BJ (cell line): ENCODE results near the gene LLGL1. TPM values are rescaled to one million over a fixed set of nuclear protein-coding genes. Genes with fewer than 3 reads are reported as not detected.

Source experiments
- CTCF ChIA-PET: fragments of 350-600 bp; formaldehyde crosslinking; extraction: SDS; loops from one replicate; lab custom pipeline; 2021; ENCODE audit warnings: antibody characterized with exemption, inconsistent platforms; lab: Yijun Ruan, JAX
- POLR2A ChIA-PET: fragments of 300-600 bp; sonication (Branson Sonifier 250); formaldehyde crosslinking; extraction: SDS; loops from one replicate; lab custom pipeline; 2021; ENCODE audit warnings: antibody characterized with exemption; lab: Charles Lee
- DNase-seq: peaks from one replicate; pipeline ENCODE4 v3.0.0-alpha.2; 2011; ENCODE audit warnings: low read depth
- H3K27me3 ChIP-seq: 2 replicates; pipeline ENCODE4 v1.6.0; 2011; ENCODE audit warnings: low read length; ENCODE audit not compliant: control insufficient read depth, insufficient read depth
- H3K36me3 ChIP-seq: 2 replicates; pipeline ENCODE4 v1.5.1; 2011; ENCODE audit warnings: low read length; ENCODE audit not compliant: control insufficient read depth, insufficient read depth
- H3K4me3 ChIP-seq: 2 replicates; pipeline ENCODE4 v1.5.1; 2011; ENCODE audit warnings: low read depth, mild to moderate bottlenecking, control low read depth, low read length
- polyA plus RNA-seq: library from polyadenylated mRNA; depleted of rRNA; stranded (reverse); fragments of >200 nt; gene quantifications from 2 replicates; pipeline ENCODE4 v1.2.3, GENCODE V29; 2011
- TF ChIP-seq, protein P1 (sequence below): IDR thresholded peaks from 2 replicates; pipeline ENCODE4 v1.5.1; 2011; ENCODE audit warnings: low read depth, mild to moderate bottlenecking, control low read depth, inconsistent platforms, low read length, moderate library complexity; ENCODE audit not compliant: insufficient read depth

LLGL1 gene
- polyA plus RNA-seq, 1 experiment, result 38.9 TPM

DNA sequence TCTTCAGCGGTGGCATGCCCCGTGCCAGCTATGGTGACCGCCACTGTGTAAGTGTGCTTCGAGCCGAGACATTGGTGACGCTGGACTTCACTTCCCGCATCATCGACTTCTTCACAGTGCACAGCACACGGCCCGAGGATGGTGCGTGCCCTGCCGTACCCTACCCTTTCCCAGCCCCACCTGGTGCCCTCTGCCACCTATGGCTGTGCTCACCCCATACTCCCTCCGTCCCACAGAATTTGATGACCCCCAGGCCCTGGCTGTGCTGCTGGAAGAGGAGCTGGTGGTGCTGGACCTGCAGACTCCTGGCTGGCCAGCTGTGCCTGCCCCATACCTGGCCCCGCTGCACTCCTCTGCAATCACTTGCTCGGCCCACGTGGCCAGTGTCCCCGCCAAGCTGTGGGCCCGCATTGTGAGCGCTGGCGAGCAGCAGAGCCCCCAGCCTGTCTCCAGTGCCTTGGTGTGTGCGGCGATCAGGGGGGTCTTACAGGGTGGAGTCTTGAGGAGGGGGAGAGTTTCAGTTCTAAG is 9.5 kb downstream of the LLGL1 start:
- CTCF ChIA-PET, result interaction anchor here (1.1 kb wide), 1 partner anchor 33 kb away, joined by 3 read pairs; no protein-coding TSS in a partner anchor

DNA sequence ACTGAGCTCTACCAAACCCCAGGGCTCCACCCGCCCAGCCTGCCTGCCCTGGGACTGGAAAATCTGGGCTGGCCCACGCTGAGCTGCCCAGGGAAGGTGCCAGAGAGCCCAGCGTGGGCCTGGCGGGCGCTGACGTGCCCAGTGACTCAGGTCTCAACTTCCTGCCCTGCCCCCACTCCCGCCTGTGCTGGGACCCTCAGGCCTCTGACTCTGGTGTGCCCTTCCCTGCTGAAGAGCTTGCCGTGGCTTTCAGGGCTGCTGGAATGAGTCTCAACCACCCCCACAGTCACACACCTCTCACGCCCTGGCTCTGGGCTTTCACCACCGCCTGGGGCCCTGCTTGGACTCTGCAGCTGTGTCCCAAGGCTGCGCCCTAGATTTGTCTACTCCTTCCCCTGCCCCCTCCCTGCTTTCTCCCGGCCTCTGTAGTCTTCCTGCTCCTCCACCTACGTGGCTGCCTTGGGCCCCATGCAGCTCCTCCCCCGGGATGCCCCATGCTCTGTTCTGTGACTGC is 10.4 kb downstream of the LLGL1 start:
- H3K27me3 ChIP-seq, result no peaks in the 10 kb centered on the region
- H3K4me3 ChIP-seq, result no peak overlapping the region
- ChIA-PET CTCF (interaction anchor here (1.0 to 1.1 kb wide), 2 partner anchors 13 to 32 kb away, joined by 3 to 4 read pairs; no protein-coding TSS in a partner anchor), POLR2A (no interaction called here)
- peaks cover 35% of the 10 kb centered on the region for H3K36me3 ChIP-seq
- TF ChIP-seq, protein P1, sequence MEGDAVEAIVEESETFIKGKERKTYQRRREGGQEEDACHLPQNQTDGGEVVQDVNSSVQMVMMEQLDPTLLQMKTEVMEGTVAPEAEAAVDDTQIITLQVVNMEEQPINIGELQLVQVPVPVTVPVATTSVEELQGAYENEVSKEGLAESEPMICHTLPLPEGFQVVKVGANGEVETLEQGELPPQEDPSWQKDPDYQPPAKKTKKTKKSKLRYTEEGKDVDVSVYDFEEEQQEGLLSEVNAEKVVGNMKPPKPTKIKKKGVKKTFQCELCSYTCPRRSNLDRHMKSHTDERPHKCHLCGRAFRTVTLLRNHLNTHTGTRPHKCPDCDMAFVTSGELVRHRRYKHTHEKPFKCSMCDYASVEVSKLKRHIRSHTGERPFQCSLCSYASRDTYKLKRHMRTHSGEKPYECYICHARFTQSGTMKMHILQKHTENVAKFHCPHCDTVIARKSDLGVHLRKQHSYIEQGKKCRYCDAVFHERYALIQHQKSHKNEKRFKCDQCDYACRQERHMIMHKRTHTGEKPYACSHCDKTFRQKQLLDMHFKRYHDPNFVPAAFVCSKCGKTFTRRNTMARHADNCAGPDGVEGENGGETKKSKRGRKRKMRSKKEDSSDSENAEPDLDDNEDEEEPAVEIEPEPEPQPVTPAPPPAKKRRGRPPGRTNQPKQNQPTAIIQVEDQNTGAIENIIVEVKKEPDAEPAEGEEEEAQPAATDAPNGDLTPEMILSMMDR, result no peak
- DNase-seq, result no peak

More for the DNA sequence above, 9.5 kb downstream of the LLGL1 start:
- DNase-seq, result no peak
- TF ChIP-seq, protein P1, result no peak
- no peak overlapping the region for H3K4me3 ChIP-seq
- POLR2A ChIA-PET, result no interaction called here
- no peaks in the 10 kb centered on the region for H3K27me3 ChIP-seq
- peaks cover 29% of the 10 kb centered on the region for H3K36me3 ChIP-seq

DNA sequence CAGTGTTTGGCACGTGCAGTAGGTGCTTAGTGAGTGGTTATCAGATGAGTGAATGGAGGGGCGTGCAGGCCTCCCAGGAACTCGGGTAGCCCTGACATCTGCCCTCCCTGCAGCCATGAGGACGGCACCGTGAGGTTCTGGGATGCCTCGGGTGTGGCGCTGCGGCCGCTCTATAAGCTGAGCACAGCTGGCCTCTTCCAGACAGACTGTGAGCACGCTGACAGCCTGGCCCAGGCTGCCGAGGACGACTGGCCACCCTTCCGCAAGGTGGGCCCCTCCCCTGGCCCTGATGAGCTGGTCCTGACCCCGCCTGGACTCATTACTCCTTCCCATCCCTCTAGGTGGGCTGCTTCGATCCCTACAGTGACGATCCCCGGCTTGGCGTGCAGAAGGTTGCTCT is 11.1 kb downstream of the LLGL1 start:
- Histone ChIP-seq H3K4me3 (no peak overlapping the region), H3K36me3 (peaks cover 40% of the 10 kb centered on the region), H3K27me3 (no peaks in the 10 kb centered on the region)
- ChIA-PET POLR2A (no interaction called here), CTCF (interaction anchor here (1.0 kb wide), 1 partner anchor 12 kb away, joined by 4 read pairs; no protein-coding TSS in a partner anchor)
- TF ChIP-seq, protein P1, result no peak
- DNase-seq, result no peak

DNA sequence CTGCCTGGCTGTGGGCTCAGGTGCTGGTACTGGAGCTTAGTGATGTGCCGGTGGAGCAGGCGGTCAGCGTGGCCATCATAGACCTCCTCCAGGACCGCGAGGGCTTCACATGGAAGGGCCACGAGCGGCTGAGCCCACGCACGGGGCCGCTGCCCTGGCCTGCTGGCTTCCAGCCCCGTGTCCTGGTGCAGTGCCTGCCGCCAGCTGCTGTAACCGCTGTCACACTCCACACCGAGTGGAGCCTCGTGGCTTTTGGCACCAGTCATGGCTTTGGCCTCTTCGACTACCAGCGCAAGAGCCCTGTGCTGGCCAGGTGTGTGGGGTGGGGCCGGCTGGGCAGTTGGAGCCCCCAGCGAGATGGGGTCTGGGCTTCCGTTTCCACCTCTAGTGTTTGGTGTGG is 12.0 kb downstream of the LLGL1 start:
- peaks cover 43% of the 10 kb centered on the region for H3K36me3 ChIP-seq
- TF ChIP-seq, protein P1, result no peak

DNA sequence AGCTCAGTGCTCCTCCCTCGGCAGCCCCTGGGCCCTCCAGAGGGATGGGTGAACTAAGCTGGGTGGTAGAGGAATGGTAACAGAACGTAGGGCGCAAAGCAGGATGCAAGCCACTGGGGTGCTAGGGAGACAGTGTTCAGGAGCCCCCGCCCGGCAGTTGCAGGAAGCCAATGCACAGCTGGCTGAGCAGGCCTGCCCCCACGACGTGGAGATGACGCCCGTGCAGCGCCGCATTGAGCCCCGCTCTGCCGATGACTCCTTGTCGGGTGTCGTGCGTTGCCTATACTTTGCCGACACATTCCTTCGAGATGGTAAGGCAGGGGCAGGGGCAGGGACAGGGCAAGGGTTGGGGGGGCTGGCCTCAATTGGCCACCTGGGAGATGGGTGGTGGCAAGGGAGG is 12.9 kb downstream of the LLGL1 start:
- Histone ChIP-seq H3K27me3 (no peaks in the 10 kb centered on the region), H3K36me3 (peaks cover 43% of the 10 kb centered on the region), H3K4me3 (no peak overlapping the region)
- POLR2A ChIA-PET, result no interaction called here
- CTCF ChIA-PET, result interaction anchor here (1.3 to 1.9 kb wide), 2 partner anchors 9 to 20 kb away, joined by 3 to 5 read pairs; no protein-coding TSS in a partner anchor
- no peak for DNase-seq
- TF ChIP-seq, protein P1, result no peak

More for the DNA sequence above, 12.0 kb downstream of the LLGL1 start:
- DNase-seq, result no peak
- Histone ChIP-seq H3K27me3 (no peaks in the 10 kb centered on the region), H3K4me3 (no peak overlapping the region)
- ChIA-PET POLR2A (no interaction called here), CTCF (interaction anchor here (1.3 to 1.9 kb wide), 2 partner anchors 10 to 20 kb away, joined by 3 to 5 read pairs; no protein-coding TSS in a partner anchor)
